Fibroblast of lung (primary cell): Measurements from ENCODE around the gene AREL1.

Source experiments
- EZH2 ChIP-seq: IDR thresholded peaks from 2 replicates; pipeline ENCODE4 v1.5.1; 2012; ENCODE audit warnings: low read length, control low read depth, mild to moderate bottlenecking; ENCODE audit errors: missing control alignments
- TF ChIP-seq, protein P1 (sequence below), 2 donors: IDR thresholded peaks in 1 of 2; conservative IDR thresholded peaks in 1 of 2; 1 replicate in 1 of 2; 2 replicates in 1 of 2; pipeline ENCODE4 v1.5.1; 2011 to 2012; ENCODE audit warnings: low read length in 2 of 2, control low read depth in 1 of 2, inconsistent platforms in 1 of 2, low read depth in 1 of 2, mild to moderate bottlenecking in 1 of 2

DNA sequence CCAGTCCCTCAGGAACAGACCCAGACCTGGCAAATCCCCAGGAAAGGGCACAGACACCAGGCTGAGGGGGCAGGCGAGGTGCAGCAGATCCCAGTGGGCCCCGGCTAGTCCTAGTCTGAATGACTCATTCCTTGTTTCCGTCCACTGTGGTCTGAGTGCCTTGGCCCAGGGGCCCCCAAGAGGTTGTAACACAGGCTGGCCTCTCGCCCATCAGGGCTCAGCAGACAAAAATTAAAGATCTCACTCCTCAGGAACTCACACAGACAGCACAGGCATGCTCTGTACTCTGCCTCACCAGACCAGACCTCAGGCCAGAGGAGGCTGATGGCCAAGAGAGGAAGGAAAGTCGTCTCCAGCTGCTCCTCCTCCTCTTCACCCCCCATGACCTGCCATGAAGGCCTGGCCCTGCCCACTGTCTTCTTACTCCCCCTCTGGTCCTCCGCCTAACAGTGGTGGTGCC lies 93.2 kb downstream of the AREL1 start:
- TF ChIP-seq, protein P1, sequence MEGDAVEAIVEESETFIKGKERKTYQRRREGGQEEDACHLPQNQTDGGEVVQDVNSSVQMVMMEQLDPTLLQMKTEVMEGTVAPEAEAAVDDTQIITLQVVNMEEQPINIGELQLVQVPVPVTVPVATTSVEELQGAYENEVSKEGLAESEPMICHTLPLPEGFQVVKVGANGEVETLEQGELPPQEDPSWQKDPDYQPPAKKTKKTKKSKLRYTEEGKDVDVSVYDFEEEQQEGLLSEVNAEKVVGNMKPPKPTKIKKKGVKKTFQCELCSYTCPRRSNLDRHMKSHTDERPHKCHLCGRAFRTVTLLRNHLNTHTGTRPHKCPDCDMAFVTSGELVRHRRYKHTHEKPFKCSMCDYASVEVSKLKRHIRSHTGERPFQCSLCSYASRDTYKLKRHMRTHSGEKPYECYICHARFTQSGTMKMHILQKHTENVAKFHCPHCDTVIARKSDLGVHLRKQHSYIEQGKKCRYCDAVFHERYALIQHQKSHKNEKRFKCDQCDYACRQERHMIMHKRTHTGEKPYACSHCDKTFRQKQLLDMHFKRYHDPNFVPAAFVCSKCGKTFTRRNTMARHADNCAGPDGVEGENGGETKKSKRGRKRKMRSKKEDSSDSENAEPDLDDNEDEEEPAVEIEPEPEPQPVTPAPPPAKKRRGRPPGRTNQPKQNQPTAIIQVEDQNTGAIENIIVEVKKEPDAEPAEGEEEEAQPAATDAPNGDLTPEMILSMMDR (conservative IDR thresholded peaks at IDR 0.05 in 1 of 2, IDR thresholded peaks at IDR 0.05 in 1 of 2; ENCODE audit: low read depth in 1 of 2, low read length in 2 of 2) = no peak
- no peak for TF ChIP-seq EZH2
